ENCODE results near the gene TUFT1.

Gene TUFT1

GRCh38 chr1:151619489-151620093 lies 79.5 kb downstream of the TUFT1 start (continued):
- no peak for TF ChIP-seq HOXD13 (CRISPR knock-in tag; IDR thresholded peaks at IDR 0.05; ENCODE audit: borderline replicate concordance)
- TF ChIP-seq ZNF26 (tag by site-specific recombination; IDR thresholded peaks at IDR 0.05): no peak
- 0 out of 2 replicates have a peak, but pooled peaks have one; percentile 12 for TF ChIP-seq ZNF2 (tag by site-specific recombination; IDR thresholded peaks at IDR 0.05)
- peak; percentile 37; the same call in 1 of the 2 replicates for TF ChIP-seq GLIS1 (tag by site-specific recombination; IDR thresholded peaks at IDR 0.05)
- peak; percentile 38; the same call in 1 of the 2 replicates for TF ChIP-seq ZNF366 (tag by site-specific recombination; conservative IDR thresholded peaks at IDR 0.05)
- peak; percentile 73 for TF ChIP-seq ZNF600 (tag by site-specific recombination; IDR thresholded peaks at IDR 0.05)
- TF ChIP-seq, protein P1, sequence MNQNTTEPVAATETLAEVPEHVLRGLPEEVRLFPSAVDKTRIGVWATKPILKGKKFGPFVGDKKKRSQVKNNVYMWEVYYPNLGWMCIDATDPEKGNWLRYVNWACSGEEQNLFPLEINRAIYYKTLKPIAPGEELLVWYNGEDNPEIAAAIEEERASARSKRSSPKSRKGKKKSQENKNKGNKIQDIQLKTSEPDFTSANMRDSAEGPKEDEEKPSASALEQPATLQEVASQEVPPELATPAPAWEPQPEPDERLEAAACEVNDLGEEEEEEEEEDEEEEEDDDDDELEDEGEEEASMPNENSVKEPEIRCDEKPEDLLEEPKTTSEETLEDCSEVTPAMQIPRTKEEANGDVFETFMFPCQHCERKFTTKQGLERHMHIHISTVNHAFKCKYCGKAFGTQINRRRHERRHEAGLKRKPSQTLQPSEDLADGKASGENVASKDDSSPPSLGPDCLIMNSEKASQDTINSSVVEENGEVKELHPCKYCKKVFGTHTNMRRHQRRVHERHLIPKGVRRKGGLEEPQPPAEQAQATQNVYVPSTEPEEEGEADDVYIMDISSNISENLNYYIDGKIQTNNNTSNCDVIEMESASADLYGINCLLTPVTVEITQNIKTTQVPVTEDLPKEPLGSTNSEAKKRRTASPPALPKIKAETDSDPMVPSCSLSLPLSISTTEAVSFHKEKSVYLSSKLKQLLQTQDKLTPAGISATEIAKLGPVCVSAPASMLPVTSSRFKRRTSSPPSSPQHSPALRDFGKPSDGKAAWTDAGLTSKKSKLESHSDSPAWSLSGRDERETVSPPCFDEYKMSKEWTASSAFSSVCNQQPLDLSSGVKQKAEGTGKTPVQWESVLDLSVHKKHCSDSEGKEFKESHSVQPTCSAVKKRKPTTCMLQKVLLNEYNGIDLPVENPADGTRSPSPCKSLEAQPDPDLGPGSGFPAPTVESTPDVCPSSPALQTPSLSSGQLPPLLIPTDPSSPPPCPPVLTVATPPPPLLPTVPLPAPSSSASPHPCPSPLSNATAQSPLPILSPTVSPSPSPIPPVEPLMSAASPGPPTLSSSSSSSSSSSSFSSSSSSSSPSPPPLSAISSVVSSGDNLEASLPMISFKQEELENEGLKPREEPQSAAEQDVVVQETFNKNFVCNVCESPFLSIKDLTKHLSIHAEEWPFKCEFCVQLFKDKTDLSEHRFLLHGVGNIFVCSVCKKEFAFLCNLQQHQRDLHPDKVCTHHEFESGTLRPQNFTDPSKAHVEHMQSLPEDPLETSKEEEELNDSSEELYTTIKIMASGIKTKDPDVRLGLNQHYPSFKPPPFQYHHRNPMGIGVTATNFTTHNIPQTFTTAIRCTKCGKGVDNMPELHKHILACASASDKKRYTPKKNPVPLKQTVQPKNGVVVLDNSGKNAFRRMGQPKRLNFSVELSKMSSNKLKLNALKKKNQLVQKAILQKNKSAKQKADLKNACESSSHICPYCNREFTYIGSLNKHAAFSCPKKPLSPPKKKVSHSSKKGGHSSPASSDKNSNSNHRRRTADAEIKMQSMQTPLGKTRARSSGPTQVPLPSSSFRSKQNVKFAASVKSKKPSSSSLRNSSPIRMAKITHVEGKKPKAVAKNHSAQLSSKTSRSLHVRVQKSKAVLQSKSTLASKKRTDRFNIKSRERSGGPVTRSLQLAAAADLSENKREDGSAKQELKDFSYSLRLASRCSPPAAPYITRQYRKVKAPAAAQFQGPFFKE (tag by site-specific recombination; IDR thresholded peaks at IDR 0.05; ENCODE audit: borderline replicate concordance): no peak
- TF ChIP-seq ZFP69B (tag by site-specific recombination; IDR thresholded peaks at IDR 0.05): peak; percentile 59
- TF ChIP-seq ZNF132 (tag by site-specific recombination; IDR thresholded peaks at IDR 0.05; ENCODE audit: borderline replicate concordance): no peak
- TF ChIP-seq ZNF776 (tag by site-specific recombination; IDR thresholded peaks at IDR 0.05; ENCODE audit: borderline replicate concordance): no peak
- no peak for TF ChIP-seq ZNF560 (tag by site-specific recombination; IDR thresholded peaks at IDR 0.05; ENCODE audit: borderline replicate concordance)
- no peak for TF ChIP-seq ZNF146 (tag by site-specific recombination; IDR thresholded peaks at IDR 0.05)
- TF ChIP-seq PRDM1 (tag by site-specific recombination; IDR thresholded peaks at IDR 0.05): 0 out of 2 replicates have a peak, but pooled peaks have one; percentile 14
- TF ChIP-seq ZNF350 (tag by site-specific recombination; IDR thresholded peaks at IDR 0.05): no peak
- TF ChIP-seq, protein P2, sequence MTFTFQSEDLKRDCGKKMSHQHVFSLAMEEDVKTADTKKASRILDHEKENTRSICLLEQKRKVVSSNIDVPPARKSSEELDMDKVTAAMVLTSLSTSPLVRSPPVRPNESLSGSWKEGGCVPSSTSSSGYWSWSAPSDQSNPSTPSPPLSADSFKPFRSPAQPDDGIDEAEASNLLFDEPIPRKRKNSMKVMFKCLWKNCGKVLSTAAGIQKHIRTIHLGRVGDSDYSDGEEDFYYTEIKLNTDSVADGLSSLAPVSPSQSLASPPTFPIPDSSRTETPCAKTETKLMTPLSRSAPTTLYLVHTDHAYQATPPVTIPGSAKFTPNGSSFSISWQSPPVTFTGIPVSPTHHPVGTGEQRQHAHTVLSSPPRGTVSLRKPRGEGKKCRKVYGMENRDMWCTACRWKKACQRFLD (tag by site-specific recombination; IDR thresholded peaks at IDR 0.05): no peak
- TF ChIP-seq ZNF629 (tag by site-specific recombination; IDR thresholded peaks at IDR 0.05): 0 out of 2 replicates have a peak, but pooled peaks have one; percentile 23
- no peak for TF ChIP-seq ZNF664 (tag by site-specific recombination; IDR thresholded peaks at IDR 0.05)
- TF ChIP-seq PATZ1 (tag by site-specific recombination; IDR thresholded peaks at IDR 0.05): no peak
- TF ChIP-seq, protein P3, sequence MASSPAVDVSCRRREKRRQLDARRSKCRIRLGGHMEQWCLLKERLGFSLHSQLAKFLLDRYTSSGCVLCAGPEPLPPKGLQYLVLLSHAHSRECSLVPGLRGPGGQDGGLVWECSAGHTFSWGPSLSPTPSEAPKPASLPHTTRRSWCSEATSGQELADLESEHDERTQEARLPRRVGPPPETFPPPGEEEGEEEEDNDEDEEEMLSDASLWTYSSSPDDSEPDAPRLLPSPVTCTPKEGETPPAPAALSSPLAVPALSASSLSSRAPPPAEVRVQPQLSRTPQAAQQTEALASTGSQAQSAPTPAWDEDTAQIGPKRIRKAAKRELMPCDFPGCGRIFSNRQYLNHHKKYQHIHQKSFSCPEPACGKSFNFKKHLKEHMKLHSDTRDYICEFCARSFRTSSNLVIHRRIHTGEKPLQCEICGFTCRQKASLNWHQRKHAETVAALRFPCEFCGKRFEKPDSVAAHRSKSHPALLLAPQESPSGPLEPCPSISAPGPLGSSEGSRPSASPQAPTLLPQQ (tag by site-specific recombination; IDR thresholded peaks at IDR 0.05): 0 out of 2 replicates have a peak, but pooled peaks have one; percentile 17
- TF ChIP-seq SP7 (tag by site-specific recombination; IDR thresholded peaks at IDR 0.05): peak; percentile 29; the same call in 1 of the 2 replicates
- no peak for TF ChIP-seq ZSCAN4 (tag by site-specific recombination; IDR thresholded peaks at IDR 0.05)
- no peak for TF ChIP-seq MZF1 (tag by site-specific recombination; IDR thresholded peaks at IDR 0.05; ENCODE audit: borderline replicate concordance)
- TF ChIP-seq FEZF1 (tag by site-specific recombination; IDR thresholded peaks at IDR 0.05): peak; percentile 67
- no peak for TF ChIP-seq ZSCAN30 (tag by site-specific recombination; IDR thresholded peaks at IDR 0.05)
